ENCODE measurements around the gene SLCO2B1. TPM values are rescaled to one million over a fixed set of nuclear protein-coding genes. Genes with fewer than 3 reads are reported as not detected.
A peak's percentile ranks its signal among the peaks of the same experiment; 100 is the strongest.

SLCO2B1 gene
- total RNA-seq, 2 experiments from 2014 or later = not detected

GRCh38 chr11:75225794-75226193 is 74.9 kb downstream of the SLCO2B1 start:
- intact Hi-C loops (cut with micrococcal nuclease) = no loop called here
- H3K9me3 Mint-ChIP-seq = no peaks in the 10 kb centered on the region
- TF ChIP-seq CTCF (IDR thresholded peaks at IDR 0.05) = no peak
- no peaks in the 10 kb centered on the region for H3K27me3 Mint-ChIP-seq
- H3K36me3 Mint-ChIP-seq (ENCODE audit: low read depth) = no peaks in the 10 kb centered on the region
- H3K4me3 Mint-ChIP-seq = no peak overlapping the region
- H3K27ac Mint-ChIP-seq = no peak overlapping the region
- DNase-seq = no peak
- CTCF ChIA-PET = interaction anchor here (1.3 to 2.2 kb wide), 4 partner anchors 16 to 86 kb away, joined by 3 to 9 read pairs (median 6); no protein-coding TSS in a partner anchor
- no peaks in the 10 kb centered on the region for H3K4me1 Mint-ChIP-seq (ENCODE audit: low read depth)
- POLR2A ChIA-PET = no interaction called here
- no peak for ATAC-seq

GRCh38 chr11:75229466-75229865 is 78.6 kb downstream of the SLCO2B1 start:
- Mint-ChIP-seq H3K27me3 (peaks cover 2% of the 10 kb centered on the region), H3K27ac (no peak overlapping the region), H3K9me3 (no peaks in the 10 kb centered on the region), H3K4me1 (ENCODE audit: low read depth) (no peaks in the 10 kb centered on the region), H3K4me3 (no peak overlapping the region), H3K36me3 (ENCODE audit: low read depth) (no peaks in the 10 kb centered on the region)
- no peak for ATAC-seq
- CTCF ChIA-PET = interaction anchor here (0.9 to 1.0 kb wide), 2 partner anchors 19 to 88 kb away, joined by 3 read pairs; no protein-coding TSS in a partner anchor
- intact Hi-C loops (cut with micrococcal nuclease) = no loop called here
- no peak for TF ChIP-seq CTCF (IDR thresholded peaks at IDR 0.05)
- DNase-seq = no peak
- POLR2A ChIA-PET = no interaction called here

GRCh38 chr11:75230621-75231020 is 79.7 kb downstream of the SLCO2B1 start:
- H3K4me1 Mint-ChIP-seq (ENCODE audit: low read depth) = no peaks in the 10 kb centered on the region
- H3K27ac Mint-ChIP-seq = no peak overlapping the region
- no peak for ATAC-seq
- CTCF ChIA-PET = interaction anchor here (1.1 to 3.6 kb wide), 4 partner anchors 10 to 26 kb away, joined by 4 to 12 read pairs (median 8); partner anchors contain the start of gene TPBGL
- POLR2A ChIA-PET = interaction anchor here (0.9 kb wide), 1 partner anchor 16 kb away, joined by 3 read pairs; no protein-coding TSS in a partner anchor
- H3K4me3 Mint-ChIP-seq = no peak overlapping the region
- H3K36me3 Mint-ChIP-seq (ENCODE audit: low read depth) = no peaks in the 10 kb centered on the region
- no peak for DNase-seq
- intact Hi-C loops (cut with micrococcal nuclease) = no loop called here
- peaks cover 2% of the 10 kb centered on the region for H3K27me3 Mint-ChIP-seq
- H3K9me3 Mint-ChIP-seq = no peaks in the 10 kb centered on the region
- no peak for TF ChIP-seq CTCF (IDR thresholded peaks at IDR 0.05)

- H3K36me3 Mint-ChIP-seq (ENCODE audit: low read depth) = no peaks in the 10 kb centered on the region
- H3K4me3 Mint-ChIP-seq = no peak overlapping the region
- ATAC-seq = no peak
These were observed 82.9 kb downstream of the SLCO2B1 start for GRCh38 chr11:75233754-75234172.

More at GRCh38 chr11:75233754-75234172, 82.9 kb downstream of the SLCO2B1 start:
- peak; percentile 40 for DNase-seq
- Mint-ChIP-seq H3K27ac (no peak overlapping the region), H3K27me3 (peaks cover 5% of the 10 kb centered on the region), H3K4me1 (ENCODE audit: low read depth) (no peaks in the 10 kb centered on the region), H3K9me3 (no peaks in the 10 kb centered on the region)
- CTCF ChIA-PET = interaction anchor here (0.6 to 19.6 kb wide), 6 partner anchors 8 to 94 kb away, joined by 3 to 663 read pairs (median 8); partner anchors contain the start of genes SLCO2B1 and TPBGL
- intact Hi-C loops (cut with micrococcal nuclease) = no loop called here
- POLR2A ChIA-PET = interaction anchor here (1.0 kb wide), 1 partner anchor 9 kb away, joined by 4 read pairs; no protein-coding TSS in a partner anchor
- TF ChIP-seq CTCF (IDR thresholded peaks at IDR 0.05) = no peak
